Heart left ventricle (tissue), 16 donors: Measurements from ENCODE around the gene HDAC4. TPM values are rescaled to one million over a fixed set of nuclear protein-coding genes. Genes with fewer than 3 reads are reported as not detected.
A peak's percentile ranks its signal among the peaks of the same experiment; 100 is the strongest.

Experiments used
- ATAC-seq, 4 donors: fragments of 200-7000 bp; cut with Tn5 transposase; one replicate each; pipeline ENCODE4 v1.9.1; 2020 to 2022; ENCODE audit warnings: moderate library complexity in 4 of 4, mild to moderate bottlenecking in 3 of 4, moderate number of reproducible peaks in 1 of 4
- DNase-seq, 5 donors: peaks; one replicate each; pipeline ENCODE4 v3.0.0-alpha.2; 2020
- H3K27ac ChIP-seq, 12 donors: fragments of 200-600 bp; sonication (generic) in 4 of 12; one replicate each; pipeline versions ENCODE4 v1.5.0 to v1.8.0; 2016 to 2022; ENCODE audit warnings: mild to moderate bottlenecking in 2 of 12
- H3K27me3 ChIP-seq, 9 donors: fragments of 200-600 bp; sonication (generic) in 2 of 9; one replicate each; pipeline versions ENCODE4 v1.5.1 to v1.8.0; 2016 to 2022; ENCODE audit warnings: mild to moderate bottlenecking in 3 of 9
- H3K36me3 ChIP-seq, 9 donors: fragments of 200-600 bp; sonication (generic) in 2 of 9; one replicate each; pipeline versions ENCODE4 v1.5.0 to v1.8.0; 2018 to 2022; ENCODE audit warnings: mild to moderate bottlenecking in 2 of 9
- H3K4me1 ChIP-seq, 12 donors: fragments of 200-600 bp; sonication (generic) in 4 of 12; one replicate each; pipeline versions ENCODE4 v1.5.0 to v1.8.0; 2016 to 2022; ENCODE audit warnings: mild to moderate bottlenecking in 3 of 12
- H3K4me3 ChIP-seq, 12 donors: fragments of 200-600 bp; sonication (generic) in 4 of 12; one replicate each; pipeline versions ENCODE4 v1.5.0 to v1.8.0; 2017 to 2022; ENCODE audit warnings: mild to moderate bottlenecking in 9 of 12, moderate library complexity in 4 of 12
- H3K9me3 ChIP-seq, 12 donors: fragments of 200-600 bp; sonication (generic) in 4 of 12; one replicate each; pipeline versions ENCODE4 v1.5.0 to v1.8.0; 2016 to 2022; ENCODE audit warnings: mild to moderate bottlenecking in 1 of 12
- CTCF ChIP-seq, 12 donors: fragments of 200-600 bp; sonication (generic) in 4 of 12; IDR thresholded peaks; one replicate each; pipeline versions ENCODE4 v1.5.0 to v1.8.0; 2018 to 2022; ENCODE audit warnings: antibody characterized with exemption in 12 of 12, mild to moderate bottlenecking in 5 of 12
- POLR2A ChIP-seq, 2 donors: fragments of 450-650 bp; IDR thresholded peaks; one replicate each; pipeline ENCODE4 v1.6.1; 2017; ENCODE audit warnings: antibody characterized with exemption in 2 of 2, mild to moderate bottlenecking in 2 of 2, moderate library complexity in 2 of 2
- whole genome bisulfite sequencing, 4 donors: extraction: QIAGEN DNeasy Blood & Tissue Kit in 2 of 4; methylation state at CpG; one replicate each; pipeline versions ENCODE4 v1.1.5 to v1.1.7; 2013 to 2018; 5-methylcytosine and 5-hydroxymethylcytosine counted together
- intact Hi-C, 10 donors: fragments of 100-400 bp; cut with DNase I; formaldehyde crosslinking; loops; one replicate each; pipeline versions ENCODE4 v1.11.1 to v1.14.2; 2022
- polyA plus RNA-seq, 2 donors: library from polyadenylated mRNA; stranded (reverse); fragments of 200-250 nt; gene quantifications; one replicate each; pipeline ENCODE4 v1.2.3, GENCODE V29; 2013
- total RNA-seq, 9 donors: library from RNA; depleted of rRNA in 2 of 9; stranded (reverse); fragments of >200 nt in 2 of 9; fragmentation: NEBNext Ultra II Directional in 3 of 9; extraction: Animal tissue kit (Norgen Biotek cat#: 25700) in 3 of 9; gene quantifications; one replicate each; pipeline versions ENCODE4 v1.1.0 to v1.2.4, GENCODE V29; 2016 to 2023
- donor health status: ischemic (EF 13 %, LVEDD 7.1; RV severe dilation, severe dysfunction).
- donor health status: healthy with polysubstance abuse.
- donor health status: DM: no; HTN: yes; CAD: no.
- donor health status: DM: no; HTN: no; CAD: no.
- donor health status: ischemic (EF 25% LVEDD 6.9; RV normal size, moderate dysfunction).
- donor health status: ischemic (EF 25% LVEDD 5.7; RV mildly dilated, moderate dysfunction).
- donor health status: healthy.
- donor health status: DM: yes; HTN: yes; CAD: no.
- donor health status: ischemic (EF 35%, LVEDD 5.7; RV mildly dilated, moderate dysfunction).
- donor health status: nonischemic (EF 11% LVEDD 7.7; RV severe dilation, severe dysfunction).
- donor health status: DM: yes; HTN: yes; CAD: no.
- donor health status: PGD.
- donor health status: ischemic (EF 29% LVEDD 5.4; RV normal size, mild dysfunction).
- donor health status: nonischemic (EF 23%, LVEDD 6.1; RV moderate dilation, normal function).

Gene HDAC4
- total and polyA plus RNA-seq, 11 donors: 13.9 to 37.6 (median 27.5) TPM

- Histone ChIP-seq H3K4me3 (no peak overlapping the region), H3K36me3 (no peaks in the 10 kb centered on the region), H3K9me3 (no peaks in the 10 kb centered on the region), H3K4me1 (peaks cover 0 to 57% (median 28%) of the 10 kb centered on the region in 12 donors), H3K27me3 (no peaks in the 10 kb centered on the region), H3K27ac (peak overlapping the region in 4 of 12 donors; percentile 11 to 25 (median 22))
- ATAC-seq: peak in 3 of 4 donors; percentile 35 to 49 (median 41)
- TF ChIP-seq POLR2A (IDR thresholded peaks at IDR 0.05) (no peak), CTCF (IDR thresholded peaks at IDR 0.05) (no peak)
- 72 to 81% (median 74%) methylated on average over 13 of the region's 13 CpGs for WGBS, 4 donors
- intact Hi-C loops: no loop called here
- DNase-seq: no peak
Measured at GRCh38 chr2:239211396-239212094, 189.3 kb downstream of the HDAC4 start.

GRCh38 chr2:239209783-239210182 is 191.0 kb downstream of the HDAC4 start:
- DNase-seq (peak in 1 of 5 donors; percentile 18), ATAC-seq (no peak)
- Histone ChIP-seq H3K4me3 (no peak overlapping the region), H3K4me1 (peaks cover 0 to 52% (median 23%) of the 10 kb centered on the region in 12 donors), H3K27me3 (no peaks in the 10 kb centered on the region), H3K36me3 (no peaks in the 10 kb centered on the region), H3K9me3 (no peaks in the 10 kb centered on the region), H3K27ac (no peak overlapping the region)
- WGBS, 4 donors: 92 to 96% (median 93%) methylated on average over 14 of the region's 14 CpGs
- intact Hi-C loops: no loop called here
- TF ChIP-seq CTCF (IDR thresholded peaks at IDR 0.05) (no peak), POLR2A (IDR thresholded peaks at IDR 0.05) (no peak)

- Histone ChIP-seq H3K36me3 (no peaks in the 10 kb centered on the region), H3K4me1 (peaks cover 0 to 46% (median 21%) of the 10 kb centered on the region in 12 donors), H3K9me3 (no peaks in the 10 kb centered on the region), H3K4me3 (no peak overlapping the region), H3K27me3 (no peaks in the 10 kb centered on the region), H3K27ac (no peak overlapping the region)
- peak in 1 of 5 donors; percentile 6 for DNase-seq
- no peak for TF ChIP-seq CTCF (IDR thresholded peaks at IDR 0.05)
- TF ChIP-seq POLR2A (IDR thresholded peaks at IDR 0.05): no peak
- intact Hi-C loops: no loop called here
- no peak for ATAC-seq
- WGBS, 4 donors: 92 to 95% (median 93%) methylated on average over 11 of the region's 11 CpGs
Measured at GRCh38 chr2:239208465-239209180, 192.2 kb downstream of the HDAC4 start.

- Histone ChIP-seq H3K27ac (no peak overlapping the region), H3K9me3 (no peaks in the 10 kb centered on the region), H3K36me3 (no peaks in the 10 kb centered on the region), H3K4me3 (no peak overlapping the region), H3K4me1 (peaks cover 0 to 40% (median 19%) of the 10 kb centered on the region in 12 donors), H3K27me3 (no peaks in the 10 kb centered on the region)
- intact Hi-C loops: no loop called here
- WGBS, 4 donors: 93 to 98% (median 96%) methylated on average over 3 of the region's 3 CpGs
- TF ChIP-seq POLR2A (IDR thresholded peaks at IDR 0.05) (no peak), CTCF (IDR thresholded peaks at IDR 0.05) (no peak)
- ATAC-seq (no peak), DNase-seq (no peak)
Measured at GRCh38 chr2:239206851-239207250, 194.0 kb downstream of the HDAC4 start.
